HepG2 (cell line): ENCODE results near the gene DDHD1. TPM values are rescaled to one million over a fixed set of nuclear protein-coding genes. Genes with fewer than 3 reads are reported as not detected.

ENCODE experiments used
- ERF ChIP-seq: IDR thresholded peaks from 2 replicates; pipeline ENCODE4 v1.6.1; 2018; ENCODE audit warnings: missing biosample characterization, missing genetic modification reagents
- GTF3A ChIP-seq: sonication (generic); formaldehyde crosslinking; conservative IDR thresholded peaks from 2 replicates; pipeline ENCODE4 v1.4.0; 2020; ENCODE audit warnings: mild to moderate bottlenecking, missing genetic modification reagents
- HHEX ChIP-seq: IDR thresholded peaks from 2 replicates; pipeline ENCODE4 v1.6.1; 2016; ENCODE audit warnings: control low read depth
- HNRNPLL ChIP-seq: fragments of 200-400 bp; formaldehyde crosslinking; IDR thresholded peaks from 2 replicates; pipeline ENCODE4 v1.6.1; 2017; ENCODE audit warnings: mild to moderate bottlenecking, low read depth, low read length; ENCODE audit not compliant: poor library complexity, severe bottlenecking
- MYC ChIP-seq: sonication (generic); formaldehyde crosslinking; IDR thresholded peaks from 2 replicates; pipeline ENCODE4 v1.9.0; 2021; ENCODE audit warnings: missing genetic modification reagents, borderline replicate concordance
- SAP130 ChIP-seq: IDR thresholded peaks from 2 replicates; pipeline ENCODE4 v1.6.1; 2016; ENCODE audit warnings: low read depth
- TP53 ChIP-seq: sonication (generic); formaldehyde crosslinking; conservative IDR thresholded peaks from 2 replicates; pipeline ENCODE4 v1.4.0; 2020; ENCODE audit warnings: missing genetic modification reagents
- WIZ ChIP-seq: sonication (generic); formaldehyde crosslinking; IDR thresholded peaks from 2 replicates; pipeline ENCODE4 v1.5.1; 2020; ENCODE audit warnings: mild to moderate bottlenecking, missing genetic modification reagents
- ZNF605 ChIP-seq: sonication (generic); formaldehyde crosslinking; IDR thresholded peaks from 2 replicates; pipeline ENCODE4 v1.8.0; 2022; ENCODE audit warnings: mild to moderate bottlenecking, missing genetic modification reagents
- polyA plus RNA-seq, 8 experiments: library from polyadenylated mRNA; depleted of rRNA in 3 of 8; stranded (reverse) in 7 of 8; unstranded in 1 of 8; fragments of >200 nt; fragmentation: Illumina TruSeq in 4 of 8; extraction: Trizol in 4 of 8; gene quantifications; 2 replicates each; pipeline versions ENCODE4 v1.2.1 to v1.2.3, GENCODE V29; 2011 to 2016; ENCODE audit warnings: low read depth in 4 of 8, missing spikeins in 1 of 8, mixed read lengths in 1 of 8; ENCODE audit not compliant: insufficient read depth in 1 of 8
- total RNA-seq, 5 experiments: library from RNA; depleted of rRNA; stranded (reverse); fragments of >200 nt; fragmentation: Illumina TruSeq; extraction: Trizol; gene quantifications; 2 replicates each; pipeline ENCODE4 v1.2.3, GENCODE V29; 2016; ENCODE audit warnings: low read depth in 1 of 5
- TF ChIP-seq, protein P1 (sequence below): sonication (generic); formaldehyde crosslinking; IDR thresholded peaks from 2 replicates; pipeline ENCODE4 v1.4.0; 2020; ENCODE audit warnings: mild to moderate bottlenecking, missing genetic modification reagents, borderline replicate concordance
- TF ChIP-seq, protein P2 (sequence below): sonication (generic); formaldehyde crosslinking; IDR thresholded peaks from 2 replicates; pipeline ENCODE4 v1.8.0; 2022; ENCODE audit warnings: missing genetic modification reagents, mild to moderate bottlenecking, moderate library complexity, borderline replicate concordance
- TF ChIP-seq, protein P3 (sequence below): sonication (generic); formaldehyde crosslinking; IDR thresholded peaks from 2 replicates; pipeline ENCODE4 v1.4.0; 2020; ENCODE audit warnings: missing genetic modification reagents, low read depth, mild to moderate bottlenecking, borderline replicate concordance
- TF ChIP-seq, protein P4 (sequence below): sonication (generic); formaldehyde crosslinking; IDR thresholded peaks from 2 replicates; pipeline ENCODE4 v1.5.1; 2020; ENCODE audit warnings: mild to moderate bottlenecking, missing genetic modification reagents, moderate library complexity
- TF ChIP-seq, protein P5 (sequence below): sonication (generic); formaldehyde crosslinking; IDR thresholded peaks from 2 replicates; pipeline ENCODE4 v1.4.0; 2020; ENCODE audit warnings: mild to moderate bottlenecking, missing genetic modification reagents
- TF ChIP-seq, protein P6 (sequence below): IDR thresholded peaks from 2 replicates; pipeline ENCODE4 v1.6.1; 2016; ENCODE audit warnings: control low read depth

DDHD1 gene
- total and polyA plus RNA-seq, 2 of the 13 experiments (the other 11 are each of a cell fraction or from before 2014, with no cell fraction given): 4.6 to 8.3 TPM

DNA sequence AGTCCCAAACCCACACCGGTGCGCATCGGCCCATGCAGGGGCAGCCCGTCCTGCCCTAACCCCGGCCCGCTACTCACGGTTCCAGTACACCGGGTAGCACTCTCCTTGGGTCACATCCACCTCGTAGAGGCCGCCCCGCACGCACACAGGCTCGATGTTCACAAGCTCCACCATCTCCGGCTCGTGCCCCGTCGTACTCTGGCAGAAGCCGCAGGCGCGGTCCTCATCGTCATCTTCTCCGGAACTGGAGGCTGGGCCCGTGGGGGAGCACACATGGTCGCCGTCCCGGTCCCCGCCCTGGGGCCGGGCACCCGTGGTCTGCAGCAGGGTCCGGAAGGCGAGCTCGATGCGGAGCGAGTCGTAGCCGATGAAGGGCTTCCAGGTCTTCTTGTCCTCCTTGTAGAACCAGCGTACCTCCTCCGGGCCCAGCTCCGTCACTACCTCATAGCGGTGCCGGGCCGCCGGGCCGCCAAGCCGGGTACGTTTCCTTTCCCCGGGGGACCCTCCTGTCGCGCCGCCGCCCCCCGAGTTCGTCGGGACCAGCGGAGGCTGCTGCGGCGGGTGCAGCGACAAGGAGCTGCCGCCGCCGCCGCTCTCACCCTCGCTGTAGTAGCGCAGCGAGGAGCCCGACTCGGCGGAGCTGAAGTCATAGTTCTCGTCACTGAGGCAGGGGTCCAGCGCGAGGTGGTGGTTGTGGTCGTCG lies 788 bp downstream of the DDHD1 start (continued):
- 0 out of 2 replicates have a peak, but pooled peaks have one; percentile 43 for TF ChIP-seq ZNF605
- TF ChIP-seq MYC: peak; percentile 53; the same call in 1 of the 2 replicates
- TF ChIP-seq, protein P1, sequence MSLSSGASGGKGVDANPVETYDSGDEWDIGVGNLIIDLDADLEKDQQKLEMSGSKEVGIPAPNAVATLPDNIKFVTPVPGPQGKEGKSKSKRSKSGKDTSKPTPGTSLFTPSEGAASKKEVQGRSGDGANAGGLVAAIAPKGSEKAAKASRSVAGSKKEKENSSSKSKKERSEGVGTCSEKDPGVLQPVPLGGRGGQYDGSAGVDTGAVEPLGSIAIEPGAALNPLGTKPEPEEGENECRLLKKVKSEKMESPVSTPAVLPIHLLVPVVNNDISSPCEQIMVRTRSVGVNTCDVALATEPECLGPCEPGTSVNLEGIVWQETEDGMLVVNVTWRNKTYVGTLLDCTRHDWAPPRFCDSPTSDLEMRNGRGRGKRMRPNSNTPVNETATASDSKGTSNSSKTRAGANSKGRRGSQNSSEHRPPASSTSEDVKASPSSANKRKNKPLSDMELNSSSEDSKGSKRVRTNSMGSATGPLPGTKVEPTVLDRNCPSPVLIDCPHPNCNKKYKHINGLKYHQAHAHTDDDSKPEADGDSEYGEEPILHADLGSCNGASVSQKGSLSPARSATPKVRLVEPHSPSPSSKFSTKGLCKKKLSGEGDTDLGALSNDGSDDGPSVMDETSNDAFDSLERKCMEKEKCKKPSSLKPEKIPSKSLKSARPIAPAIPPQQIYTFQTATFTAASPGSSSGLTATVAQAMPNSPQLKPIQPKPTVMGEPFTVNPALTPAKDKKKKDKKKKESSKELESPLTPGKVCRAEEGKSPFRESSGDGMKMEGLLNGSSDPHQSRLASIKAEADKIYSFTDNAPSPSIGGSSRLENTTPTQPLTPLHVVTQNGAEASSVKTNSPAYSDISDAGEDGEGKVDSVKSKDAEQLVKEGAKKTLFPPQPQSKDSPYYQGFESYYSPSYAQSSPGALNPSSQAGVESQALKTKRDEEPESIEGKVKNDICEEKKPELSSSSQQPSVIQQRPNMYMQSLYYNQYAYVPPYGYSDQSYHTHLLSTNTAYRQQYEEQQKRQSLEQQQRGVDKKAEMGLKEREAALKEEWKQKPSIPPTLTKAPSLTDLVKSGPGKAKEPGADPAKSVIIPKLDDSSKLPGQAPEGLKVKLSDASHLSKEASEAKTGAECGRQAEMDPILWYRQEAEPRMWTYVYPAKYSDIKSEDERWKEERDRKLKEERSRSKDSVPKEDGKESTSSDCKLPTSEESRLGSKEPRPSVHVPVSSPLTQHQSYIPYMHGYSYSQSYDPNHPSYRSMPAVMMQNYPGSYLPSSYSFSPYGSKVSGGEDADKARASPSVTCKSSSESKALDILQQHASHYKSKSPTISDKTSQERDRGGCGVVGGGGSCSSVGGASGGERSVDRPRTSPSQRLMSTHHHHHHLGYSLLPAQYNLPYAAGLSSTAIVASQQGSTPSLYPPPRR (CRISPR knock-in tag): no peak
- TF ChIP-seq, protein P2, sequence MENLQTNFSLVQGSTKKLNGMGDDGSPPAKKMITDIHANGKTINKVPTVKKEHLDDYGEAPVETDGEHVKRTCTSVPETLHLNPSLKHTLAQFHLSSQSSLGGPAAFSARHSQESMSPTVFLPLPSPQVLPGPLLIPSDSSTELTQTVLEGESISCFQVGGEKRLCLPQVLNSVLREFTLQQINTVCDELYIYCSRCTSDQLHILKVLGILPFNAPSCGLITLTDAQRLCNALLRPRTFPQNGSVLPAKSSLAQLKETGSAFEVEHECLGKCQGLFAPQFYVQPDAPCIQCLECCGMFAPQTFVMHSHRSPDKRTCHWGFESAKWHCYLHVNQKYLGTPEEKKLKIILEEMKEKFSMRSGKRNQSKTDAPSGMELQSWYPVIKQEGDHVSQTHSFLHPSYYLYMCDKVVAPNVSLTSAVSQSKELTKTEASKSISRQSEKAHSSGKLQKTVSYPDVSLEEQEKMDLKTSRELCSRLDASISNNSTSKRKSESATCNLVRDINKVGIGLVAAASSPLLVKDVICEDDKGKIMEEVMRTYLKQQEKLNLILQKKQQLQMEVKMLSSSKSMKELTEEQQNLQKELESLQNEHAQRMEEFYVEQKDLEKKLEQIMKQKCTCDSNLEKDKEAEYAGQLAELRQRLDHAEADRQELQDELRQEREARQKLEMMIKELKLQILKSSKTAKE (CRISPR knock-in tag): no peak
- TF ChIP-seq, protein P3, sequence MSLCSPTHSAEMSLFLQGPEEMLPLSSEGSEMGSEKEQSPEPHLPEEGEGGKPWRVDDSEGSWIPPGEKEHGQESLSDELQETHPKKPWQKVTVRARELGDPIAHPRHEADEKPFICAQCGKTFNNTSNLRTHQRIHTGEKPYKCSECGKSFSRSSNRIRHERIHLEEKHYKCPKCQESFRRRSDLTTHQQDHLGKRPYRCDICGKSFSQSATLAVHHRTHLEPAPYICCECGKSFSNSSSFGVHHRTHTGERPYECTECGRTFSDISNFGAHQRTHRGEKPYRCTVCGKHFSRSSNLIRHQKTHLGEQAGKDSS (CRISPR knock-in tag): no peak
- TF ChIP-seq HNRNPLL: peak; percentile 27
- 0 out of 2 replicates have a peak, but pooled peaks have one; percentile 28 for TF ChIP-seq WIZ
- peak; percentile 7; the same call in 1 of the 2 replicates for TF ChIP-seq SAP130 (CRISPR knock-in tag)
- TF ChIP-seq, protein P4, sequence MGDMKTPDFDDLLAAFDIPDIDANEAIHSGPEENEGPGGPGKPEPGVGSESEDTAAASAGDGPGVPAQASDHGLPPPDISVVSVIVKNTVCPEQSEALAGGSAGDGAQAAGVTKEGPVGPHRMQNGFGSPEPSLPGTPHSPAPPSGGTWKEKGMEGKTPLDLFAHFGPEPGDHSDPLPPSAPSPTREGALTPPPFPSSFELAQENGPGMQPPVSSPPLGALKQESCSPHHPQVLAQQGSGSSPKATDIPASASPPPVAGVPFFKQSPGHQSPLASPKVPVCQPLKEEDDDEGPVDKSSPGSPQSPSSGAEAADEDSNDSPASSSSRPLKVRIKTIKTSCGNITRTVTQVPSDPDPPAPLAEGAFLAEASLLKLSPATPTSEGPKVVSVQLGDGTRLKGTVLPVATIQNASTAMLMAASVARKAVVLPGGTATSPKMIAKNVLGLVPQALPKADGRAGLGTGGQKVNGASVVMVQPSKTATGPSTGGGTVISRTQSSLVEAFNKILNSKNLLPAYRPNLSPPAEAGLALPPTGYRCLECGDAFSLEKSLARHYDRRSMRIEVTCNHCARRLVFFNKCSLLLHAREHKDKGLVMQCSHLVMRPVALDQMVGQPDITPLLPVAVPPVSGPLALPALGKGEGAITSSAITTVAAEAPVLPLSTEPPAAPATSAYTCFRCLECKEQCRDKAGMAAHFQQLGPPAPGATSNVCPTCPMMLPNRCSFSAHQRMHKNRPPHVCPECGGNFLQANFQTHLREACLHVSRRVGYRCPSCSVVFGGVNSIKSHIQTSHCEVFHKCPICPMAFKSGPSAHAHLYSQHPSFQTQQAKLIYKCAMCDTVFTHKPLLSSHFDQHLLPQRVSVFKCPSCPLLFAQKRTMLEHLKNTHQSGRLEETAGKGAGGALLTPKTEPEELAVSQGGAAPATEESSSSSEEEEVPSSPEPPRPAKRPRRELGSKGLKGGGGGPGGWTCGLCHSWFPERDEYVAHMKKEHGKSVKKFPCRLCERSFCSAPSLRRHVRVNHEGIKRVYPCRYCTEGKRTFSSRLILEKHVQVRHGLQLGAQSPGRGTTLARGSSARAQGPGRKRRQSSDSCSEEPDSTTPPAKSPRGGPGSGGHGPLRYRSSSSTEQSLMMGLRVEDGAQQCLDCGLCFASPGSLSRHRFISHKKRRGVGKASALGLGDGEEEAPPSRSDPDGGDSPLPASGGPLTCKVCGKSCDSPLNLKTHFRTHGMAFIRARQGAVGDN (CRISPR knock-in tag): peak; percentile 86
- TF ChIP-seq ERF: no peak
- TF ChIP-seq GTF3A (CRISPR knock-in tag): no peak
- TF ChIP-seq, protein P5, sequence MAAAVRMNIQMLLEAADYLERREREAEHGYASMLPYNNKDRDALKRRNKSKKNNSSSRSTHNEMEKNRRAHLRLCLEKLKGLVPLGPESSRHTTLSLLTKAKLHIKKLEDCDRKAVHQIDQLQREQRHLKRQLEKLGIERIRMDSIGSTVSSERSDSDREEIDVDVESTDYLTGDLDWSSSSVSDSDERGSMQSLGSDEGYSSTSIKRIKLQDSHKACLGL: peak; percentile 56
- TF ChIP-seq TP53 (CRISPR knock-in tag): no peak
- TF ChIP-seq, protein P6, sequence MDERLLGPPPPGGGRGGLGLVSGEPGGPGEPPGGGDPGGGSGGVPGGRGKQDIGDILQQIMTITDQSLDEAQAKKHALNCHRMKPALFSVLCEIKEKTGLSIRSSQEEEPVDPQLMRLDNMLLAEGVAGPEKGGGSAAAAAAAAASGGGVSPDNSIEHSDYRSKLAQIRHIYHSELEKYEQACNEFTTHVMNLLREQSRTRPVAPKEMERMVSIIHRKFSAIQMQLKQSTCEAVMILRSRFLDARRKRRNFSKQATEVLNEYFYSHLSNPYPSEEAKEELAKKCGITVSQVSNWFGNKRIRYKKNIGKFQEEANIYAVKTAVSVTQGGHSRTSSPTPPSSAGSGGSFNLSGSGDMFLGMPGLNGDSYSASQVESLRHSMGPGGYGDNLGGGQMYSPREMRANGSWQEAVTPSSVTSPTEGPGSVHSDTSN (CRISPR knock-in tag): no peak
- no peak for TF ChIP-seq HHEX (CRISPR knock-in tag)
